Mesothelial cell of epicardium (in vitro differentiated cells): ENCODE data around the gene TLE7. TPM values are rescaled to one million over a fixed set of nuclear protein-coding genes. Genes with fewer than 3 reads are reported as not detected.

ENCODE experiments used
- DNase-seq, 2 experiments: peaks; one replicate each; pipeline ENCODE4 v3.0.0; 2021; ENCODE audit warnings: low spot score in 2 of 2; ENCODE audit not compliant: unreplicated experiment in 2 of 2
- H3K27ac Mint-ChIP-seq: 2 replicates; pipeline ENCODE4 v1.8.0; 2021; ENCODE audit warnings: mixed read lengths
- H3K27me3 Mint-ChIP-seq: 2 replicates; pipeline ENCODE4 v1.8.0; 2021; ENCODE audit warnings: low read depth, mixed read lengths
- H3K36me3 Mint-ChIP-seq: 2 replicates; pipeline ENCODE4 v1.8.0; 2021; ENCODE audit warnings: mixed read lengths
- H3K4me1 Mint-ChIP-seq: 2 replicates; pipeline ENCODE4 v1.8.0; 2021; ENCODE audit warnings: mixed read lengths
- H3K4me3 Mint-ChIP-seq: 2 replicates; pipeline ENCODE4 v1.8.0; 2021; ENCODE audit warnings: mild to moderate bottlenecking, moderate library complexity, mixed read lengths
- H3K9me3 Mint-ChIP-seq: 2 replicates; pipeline ENCODE4 v1.8.0; 2021; ENCODE audit warnings: mixed read lengths
- total RNA-seq: library from RNA; stranded (reverse); gene quantifications from 3 replicates; pipeline ENCODE4 v1.2.1, GENCODE V29; 2021
- TF ChIP-seq, protein P1 (sequence below): fragments of 200-600 bp; sonication (generic); IDR thresholded peaks from one replicate; pipeline ENCODE4 v1.5.0; 2021; ENCODE audit warnings: antibody characterized with exemption; ENCODE audit not compliant: unreplicated experiment

The TLE7 gene
- total RNA-seq, 1 donor from 2014 or later: not detected

DNA sequence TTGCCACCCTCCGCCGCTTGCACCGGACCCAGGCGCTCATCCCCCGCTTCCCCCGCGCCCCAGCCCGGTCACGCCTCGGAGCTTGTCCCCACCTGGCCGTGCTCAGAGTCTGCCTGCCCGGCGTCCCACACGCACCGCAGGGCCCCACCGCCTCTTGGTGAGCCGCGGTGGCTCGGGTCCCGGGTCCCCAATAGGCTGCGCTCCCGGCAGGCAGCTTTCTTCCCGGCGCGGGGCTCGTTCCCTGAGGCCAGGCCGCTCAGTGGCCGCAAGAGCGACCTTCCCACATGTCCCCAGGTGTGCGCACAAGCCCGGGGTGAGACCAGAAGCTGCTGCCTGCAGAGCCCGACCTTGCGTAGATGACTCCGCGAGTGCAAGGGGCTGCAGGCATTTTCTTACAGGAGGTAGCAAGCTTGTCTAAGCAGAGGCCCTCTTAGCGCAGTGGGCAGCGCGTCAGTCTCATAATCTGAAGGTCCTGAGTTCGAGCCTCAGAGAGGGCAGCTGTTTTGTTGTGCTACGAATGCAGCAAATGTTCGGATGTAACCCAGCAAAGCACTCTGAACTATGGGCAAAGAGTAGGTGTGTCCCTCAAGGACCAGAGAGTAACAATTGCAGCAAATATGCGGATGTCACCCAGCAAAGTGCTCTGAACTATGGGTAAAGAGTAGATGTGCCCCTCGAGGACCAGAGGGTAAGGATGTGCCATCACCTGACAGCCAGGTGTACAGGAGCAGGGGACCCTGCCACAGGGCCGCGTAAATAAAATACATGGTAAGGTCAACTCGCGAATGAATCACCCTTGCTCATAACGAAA, 15.6 kb downstream of the TLE7 start:
- peak overlapping the region; percentile 72 for H3K4me3 Mint-ChIP-seq
- peak; percentile 48 to 82 for DNase-seq
- H3K36me3 Mint-ChIP-seq: no peaks in the 10 kb centered on the region
- H3K9me3 Mint-ChIP-seq: peaks cover 3% of the 10 kb centered on the region
- TF ChIP-seq, protein P1, sequence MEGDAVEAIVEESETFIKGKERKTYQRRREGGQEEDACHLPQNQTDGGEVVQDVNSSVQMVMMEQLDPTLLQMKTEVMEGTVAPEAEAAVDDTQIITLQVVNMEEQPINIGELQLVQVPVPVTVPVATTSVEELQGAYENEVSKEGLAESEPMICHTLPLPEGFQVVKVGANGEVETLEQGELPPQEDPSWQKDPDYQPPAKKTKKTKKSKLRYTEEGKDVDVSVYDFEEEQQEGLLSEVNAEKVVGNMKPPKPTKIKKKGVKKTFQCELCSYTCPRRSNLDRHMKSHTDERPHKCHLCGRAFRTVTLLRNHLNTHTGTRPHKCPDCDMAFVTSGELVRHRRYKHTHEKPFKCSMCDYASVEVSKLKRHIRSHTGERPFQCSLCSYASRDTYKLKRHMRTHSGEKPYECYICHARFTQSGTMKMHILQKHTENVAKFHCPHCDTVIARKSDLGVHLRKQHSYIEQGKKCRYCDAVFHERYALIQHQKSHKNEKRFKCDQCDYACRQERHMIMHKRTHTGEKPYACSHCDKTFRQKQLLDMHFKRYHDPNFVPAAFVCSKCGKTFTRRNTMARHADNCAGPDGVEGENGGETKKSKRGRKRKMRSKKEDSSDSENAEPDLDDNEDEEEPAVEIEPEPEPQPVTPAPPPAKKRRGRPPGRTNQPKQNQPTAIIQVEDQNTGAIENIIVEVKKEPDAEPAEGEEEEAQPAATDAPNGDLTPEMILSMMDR: no peak
- H3K27me3 Mint-ChIP-seq: peaks cover 75% of the 10 kb centered on the region
- peaks cover 5% of the 10 kb centered on the region for H3K4me1 Mint-ChIP-seq
- peak overlapping the region; percentile 80 for H3K27ac Mint-ChIP-seq

DNA sequence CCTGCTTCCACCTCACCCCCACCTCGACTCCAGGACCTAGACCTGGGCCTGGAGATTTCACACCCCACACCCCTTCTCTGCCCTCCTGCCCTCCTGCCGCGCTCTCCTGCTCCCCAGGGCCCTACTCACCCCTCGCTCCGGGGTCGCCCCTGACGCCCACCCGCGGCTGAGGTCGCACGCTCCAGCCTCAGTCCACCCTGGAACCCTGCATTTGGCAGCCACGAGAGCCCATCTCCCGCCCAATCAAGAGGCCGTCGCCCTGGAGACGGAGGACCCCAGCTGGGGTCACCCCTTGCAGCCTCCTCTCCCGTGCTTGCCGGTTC, 16.1 kb downstream of the TLE7 start:
- H3K27ac Mint-ChIP-seq: no peak overlapping the region
- TF ChIP-seq, protein P1: no peak
- H3K4me1 Mint-ChIP-seq: peaks cover 5% of the 10 kb centered on the region

DNA sequence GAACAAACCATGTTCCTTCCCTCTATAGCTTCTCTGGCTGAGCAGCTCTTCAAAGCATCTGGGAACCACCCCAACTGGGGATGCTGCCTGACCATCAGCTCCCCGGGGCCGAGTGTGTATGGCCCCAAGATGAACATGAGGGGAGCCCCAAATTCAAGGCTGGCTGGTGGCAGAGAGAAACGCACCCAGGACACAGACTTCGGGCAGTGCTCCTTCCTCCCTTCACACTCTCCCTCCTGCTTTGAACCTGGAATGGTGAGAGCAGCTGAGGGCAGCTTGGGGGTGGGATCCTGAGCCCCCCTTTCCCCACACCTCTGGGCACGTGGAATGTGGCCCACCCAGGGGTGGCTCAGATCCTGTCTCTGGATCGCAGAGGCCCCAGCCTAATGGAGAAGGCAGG, 17.2 kb downstream of the TLE7 start:
- peaks cover 76% of the 10 kb centered on the region for H3K27me3 Mint-ChIP-seq
- H3K27ac Mint-ChIP-seq: no peak overlapping the region
- H3K9me3 Mint-ChIP-seq: peaks cover 3% of the 10 kb centered on the region
- no peak overlapping the region for H3K4me3 Mint-ChIP-seq
- no peak for DNase-seq
- TF ChIP-seq, protein P1: no peak
- H3K36me3 Mint-ChIP-seq: no peaks in the 10 kb centered on the region
- H3K4me1 Mint-ChIP-seq: peaks cover 5% of the 10 kb centered on the region

More for the DNA sequence above, 16.1 kb downstream of the TLE7 start:
- DNase-seq: no peak
- Mint-ChIP-seq H3K9me3 (peaks cover 3% of the 10 kb centered on the region), H3K27me3 (peaks cover 77% of the 10 kb centered on the region), H3K4me3 (peak overlapping the region; percentile 72), H3K36me3 (no peaks in the 10 kb centered on the region)

DNA sequence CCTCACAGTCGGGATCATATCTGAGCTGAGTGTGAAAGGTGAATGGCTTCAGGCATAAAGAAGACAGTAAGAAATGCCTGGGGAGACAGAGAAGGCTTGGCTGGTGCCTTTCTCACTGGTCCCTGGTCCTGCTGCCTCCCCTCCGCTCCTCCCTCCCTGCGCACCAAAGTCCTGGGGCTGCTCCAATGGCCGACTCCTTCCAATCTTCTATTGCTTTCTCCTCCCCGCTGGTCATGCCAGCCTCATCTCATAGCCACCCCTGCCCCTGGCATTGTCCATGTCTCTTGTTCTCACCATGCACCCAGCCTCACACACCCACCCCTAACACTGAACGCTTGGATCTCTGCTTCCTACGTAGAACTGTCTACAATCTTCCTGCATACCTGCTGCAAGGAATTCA, 18.0 kb downstream of the TLE7 start:
- TF ChIP-seq, protein P1: no peak
- no peak for DNase-seq
- H3K4me3 Mint-ChIP-seq: no peak overlapping the region
- no peaks in the 10 kb centered on the region for H3K36me3 Mint-ChIP-seq
- H3K4me1 Mint-ChIP-seq: peaks cover 5% of the 10 kb centered on the region
- H3K27me3 Mint-ChIP-seq: peaks cover 75% of the 10 kb centered on the region
- peaks cover under 1% of the 10 kb centered on the region for H3K9me3 Mint-ChIP-seq
- no peak overlapping the region for H3K27ac Mint-ChIP-seq

DNA sequence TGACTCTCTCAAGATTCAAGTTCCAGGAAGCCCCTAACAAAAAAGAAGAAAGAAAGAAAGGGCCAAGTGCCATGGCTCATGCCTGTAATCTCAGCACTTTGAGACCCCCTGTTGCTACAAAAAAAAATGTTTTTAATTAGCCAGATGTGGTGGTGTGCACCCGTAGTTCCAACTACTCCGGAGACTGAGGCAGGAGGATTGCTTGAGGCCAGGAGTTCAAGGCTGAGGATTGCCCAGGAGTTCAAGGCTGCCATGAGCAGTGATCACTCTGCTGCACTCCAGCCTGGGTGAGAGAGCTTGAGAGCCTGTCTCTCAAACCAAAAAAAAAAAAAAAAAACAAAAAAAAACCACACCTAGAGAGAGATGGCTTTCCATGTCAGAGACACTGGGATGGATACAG, 18.8 kb downstream of the TLE7 start:
- H3K9me3 Mint-ChIP-seq: no peaks in the 10 kb centered on the region
- no peak for DNase-seq
- TF ChIP-seq, protein P1: no peak
- no peak overlapping the region for H3K27ac Mint-ChIP-seq
- H3K4me3 Mint-ChIP-seq: no peak overlapping the region
- peaks cover 77% of the 10 kb centered on the region for H3K27me3 Mint-ChIP-seq
- H3K4me1 Mint-ChIP-seq: peaks cover 5% of the 10 kb centered on the region
- H3K36me3 Mint-ChIP-seq: no peaks in the 10 kb centered on the region
